Measurements from ENCODE around the gene METTL2B. TPM values are rescaled to one million over a fixed set of nuclear protein-coding genes. Genes with fewer than 3 reads are reported as not detected.
"Not testable (repeated sequence)": the region's sequence is repeated elsewhere in the genome, so short reads cannot be mapped to it uniquely, and the experiment has no call there.

Gene METTL2B
- total and polyA plus RNA-seq, 2 of the 13 experiments (the other 11 are each of a cell fraction or from before 2014, with no cell fraction given), result 15.5 to 33.1 TPM

- TF ChIP-seq PCBP1 (IDR thresholded peaks at IDR 0.05; ENCODE audit: borderline replicate concordance, low read depth, low read length), result 0 out of 2 replicates have a peak, but pooled peaks have one; percentile 69
- TF ChIP-seq SKI (IDR thresholded peaks at IDR 0.05; ENCODE audit: partially characterized antibody), result peak; percentile 42
- TF ChIP-seq RAD21 (CRISPR knock-in tag; IDR thresholded peaks at IDR 0.05), result peak; percentile 38; the same call in 1 of the 2 replicates
- TF ChIP-seq ZNF264 (CRISPR knock-in tag; IDR thresholded peaks at IDR 0.05), result peak; percentile 62; the same call in 1 of the 2 replicates
- TF ChIP-seq KLF12 (CRISPR knock-in tag; IDR thresholded peaks at IDR 0.05; ENCODE audit: borderline replicate concordance), result peak; percentile 98
- TF ChIP-seq ZNF883 (CRISPR knock-in tag; IDR thresholded peaks at IDR 0.05; ENCODE audit: not compliant biosample characterization), result peak; percentile 78
- peak; percentile 62; the same call in 1 of the 2 replicates for TF ChIP-seq AKNA (CRISPR knock-in tag; IDR thresholded peaks at IDR 0.05; ENCODE audit: borderline replicate concordance)
- TF ChIP-seq TFDP1 (CRISPR knock-in tag; IDR thresholded peaks at IDR 0.05; ENCODE audit: borderline replicate concordance), result peak; percentile 99
- TF ChIP-seq SOX6 (IDR thresholded peaks at IDR 0.05), result not testable (repeated sequence)
- TF ChIP-seq SOX6 (CRISPR knock-in tag; IDR thresholded peaks at IDR 0.05), result peak; percentile 43; the same call in 1 of the 2 replicates
- TF ChIP-seq ERF (CRISPR knock-in tag; IDR thresholded peaks at IDR 0.05), result peak; percentile 72
- peak; percentile 77; the same call in 1 of the 2 replicates for TF ChIP-seq ZNF556 (CRISPR knock-in tag; IDR thresholded peaks at IDR 0.05; ENCODE audit: borderline replicate concordance)
- TF ChIP-seq ZMAT3 (CRISPR knock-in tag; conservative IDR thresholded peaks at IDR 0.05), result peak; percentile 41; the same call in 1 of the 2 replicates
- 0 out of 2 replicates have a peak, but pooled peaks have one; percentile 28 for TF ChIP-seq HOXD1 (CRISPR knock-in tag; IDR thresholded peaks at IDR 0.05)
- peak; percentile 71; the same call in 1 of the 2 replicates for TF ChIP-seq CCDC6 (CRISPR knock-in tag; IDR thresholded peaks at IDR 0.05)
- peak; percentile 77; the same call in 1 of the 2 replicates for TF ChIP-seq HNF1B (CRISPR knock-in tag; IDR thresholded peaks at IDR 0.05)
- TF ChIP-seq TARDBP (CRISPR knock-in tag; IDR thresholded peaks at IDR 0.05), result peak; percentile 22; the same call in 1 of the 2 replicates
- peak; percentile 49; the same call in 1 of the 2 replicates for TF ChIP-seq ZNF317 (CRISPR knock-in tag; IDR thresholded peaks at IDR 0.05)
- TF ChIP-seq STAG1 (CRISPR knock-in tag; IDR thresholded peaks at IDR 0.05), result peak; percentile 34; the same call in 1 of the 2 replicates
- peak; percentile 74 for TF ChIP-seq ZNF160 (CRISPR knock-in tag; IDR thresholded peaks at IDR 0.05)
- TF ChIP-seq MEF2D (CRISPR knock-in tag; IDR thresholded peaks at IDR 0.05), result peak; percentile 81
Measured at GRCh38 chr7:128476402-128477335, at the start of gene METTL2B (continued).
